Caco-2 (cell line): Measurements from ENCODE around the gene FARS2. TPM values are rescaled to one million over a fixed set of nuclear protein-coding genes. Genes with fewer than 3 reads are reported as not detected.

Source experiments
- BruUV-seq: library from RNA; stranded (reverse); fragments of 400-500 nt; replicated peaks from 2 replicates; lab custom pipeline; 2021; lab: Mats Ljungman, UMichigan
- CTCF ChIA-PET: fragments of 300-600 bp; sonication (Branson Sonifier 250); formaldehyde crosslinking; loops from one replicate; lab custom pipeline; 2022; ENCODE audit warnings: antibody characterized with exemption; lab: Charles Lee
- POLR2A ChIA-PET: fragments of 300-600 bp; sonication (Branson Sonifier 250); formaldehyde crosslinking; loops from one replicate; lab custom pipeline; 2022; ENCODE audit warnings: antibody characterized with exemption; lab: Charles Lee
- DNase-seq, 2 experiments: peaks; one replicate each; pipeline versions ENCODE4 v3.0.0 to v3.0.0-alpha.2; 2020 to 2022
- H3K27me3 ChIP-seq: replicated peaks from 2 replicates; pipeline ENCODE4 v1.6.0; 2011; ENCODE audit warnings: low read length; ENCODE audit not compliant: control insufficient read depth, insufficient read depth
- H3K36me3 ChIP-seq: 2 replicates; pipeline ENCODE4 v1.5.1; 2011; ENCODE audit warnings: low read length; ENCODE audit not compliant: control insufficient read depth, insufficient read depth
- H3K4me1 ChIP-seq: fragments of 250-450 bp; sonication (Bioruptor Pico); 2 replicates; pipeline ENCODE4 v1.5.1; 2020; ENCODE audit warnings: mild to moderate bottlenecking
- H3K4me3 ChIP-seq: 2 replicates; pipeline ENCODE4 v1.5.1; 2011; ENCODE audit warnings: low read depth, mild to moderate bottlenecking, control low read depth, low read length
- H3K9me3 ChIP-seq: fragments of 250-450 bp; sonication (Bioruptor Pico); 2 replicates; pipeline ENCODE4 v1.5.1; 2020; ENCODE audit warnings: mild to moderate bottlenecking, moderate library complexity
- H3K27ac Mint-ChIP-seq: one replicate; pipeline ENCODE4 v1.8.0; 2022; ENCODE audit warnings: mixed read lengths; ENCODE audit not compliant: unreplicated experiment
- H3K27me3 Mint-ChIP-seq: one replicate; pipeline ENCODE4 v1.8.0; 2022; ENCODE audit warnings: mixed read lengths; ENCODE audit not compliant: insufficient read depth, unreplicated experiment
- H3K36me3 Mint-ChIP-seq: one replicate; pipeline ENCODE4 v1.8.0; 2022; ENCODE audit warnings: mild to moderate bottlenecking, mixed read lengths; ENCODE audit not compliant: insufficient read depth, unreplicated experiment
- H3K4me1 Mint-ChIP-seq: one replicate; pipeline ENCODE4 v1.8.0; 2022; ENCODE audit warnings: low read depth, mixed read lengths; ENCODE audit not compliant: unreplicated experiment
- H3K4me3 Mint-ChIP-seq: one replicate; pipeline ENCODE4 v1.8.0; 2022; ENCODE audit warnings: mild to moderate bottlenecking, moderate library complexity, mixed read lengths; ENCODE audit not compliant: unreplicated experiment
- H3K9me3 Mint-ChIP-seq: one replicate; pipeline ENCODE4 v1.8.0; 2022; ENCODE audit warnings: mixed read lengths; ENCODE audit not compliant: unreplicated experiment
- CTCF ChIP-seq, 2 experiments: fragments of 200-600 bp in 1 of 2; IDR thresholded peaks; 1 replicate in 1 of 2; 2 replicates in 1 of 2; pipeline versions ENCODE4 v1.5.1 to v1.8.0; 2011 to 2022; ENCODE audit warnings: antibody characterized with exemption in 1 of 2, control low read depth in 1 of 2, inconsistent platforms in 1 of 2, low read depth in 1 of 2, low read length in 1 of 2, mild to moderate bottlenecking in 1 of 2, moderate library complexity in 1 of 2; ENCODE audit not compliant: insufficient read depth in 1 of 2, severe bottlenecking in 1 of 2, unreplicated experiment in 1 of 2
- intact Hi-C: fragments of 100-400 bp; cut with micrococcal nuclease; formaldehyde crosslinking; loops from one replicate; pipeline ENCODE4 v1.10.0; 2022; ENCODE audit not compliant: unreplicated experiment
- total RNA-seq: library from RNA; stranded (reverse); gene quantifications from 2 replicates; pipeline ENCODE4 v1.2.3, GENCODE V29; 2022

The FARS2 gene
- total RNA-seq, 1 experiment from 2014 or later, result 15.4 TPM

- Mint-ChIP-seq H3K36me3 (peaks cover 5% of the 10 kb centered on the region), H3K4me1 (no peaks in the 10 kb centered on the region), H3K27ac (no peak overlapping the region), H3K27me3 (no peaks in the 10 kb centered on the region), H3K4me3 (no peak overlapping the region), H3K9me3 (peaks cover 6% of the 10 kb centered on the region)
- no peak for TF ChIP-seq CTCF (IDR thresholded peaks at IDR 0.05; ENCODE audit: insufficient read depth in 1 of 2, low read depth in 1 of 2, low read length in 1 of 2, severe bottlenecking in 1 of 2, unreplicated experiment in 1 of 2)
- BruUV-seq, result no TSS peak
- Histone ChIP-seq H3K36me3 (no peaks in the 10 kb centered on the region), H3K4me3 (no peak overlapping the region), H3K27me3 (no peaks in the 10 kb centered on the region), H3K4me1 (no peaks in the 10 kb centered on the region), H3K9me3 (no peaks in the 10 kb centered on the region)
- ChIA-PET POLR2A (no interaction called here), CTCF (no interaction called here)
- no peak for DNase-seq
- intact Hi-C loops, result no loop called here
Measured at GRCh38 chr6:5626727-5627426, 365.6 kb downstream of the FARS2 start.

- Histone ChIP-seq H3K9me3 (no peaks in the 10 kb centered on the region), H3K4me3 (no peak overlapping the region), H3K4me1 (no peaks in the 10 kb centered on the region), H3K27me3 (no peaks in the 10 kb centered on the region), H3K36me3 (no peaks in the 10 kb centered on the region)
- TF ChIP-seq CTCF (IDR thresholded peaks at IDR 0.05; ENCODE audit: insufficient read depth in 1 of 2, low read depth in 1 of 2, low read length in 1 of 2, severe bottlenecking in 1 of 2, unreplicated experiment in 1 of 2), result no peak
- DNase-seq, result no peak
- H3K4me3 Mint-ChIP-seq, result no peak overlapping the region
- H3K9me3 Mint-ChIP-seq, result no peaks in the 10 kb centered on the region
- H3K27ac Mint-ChIP-seq, result no peak overlapping the region
- no TSS peak for BruUV-seq
- intact Hi-C loops, result no loop called here
- POLR2A ChIA-PET, result no interaction called here
- no peaks in the 10 kb centered on the region for H3K4me1 Mint-ChIP-seq
- no peaks in the 10 kb centered on the region for H3K27me3 Mint-ChIP-seq
- H3K36me3 Mint-ChIP-seq, result no peaks in the 10 kb centered on the region
- CTCF ChIA-PET, result no interaction called here
Measured at GRCh38 chr6:5630636-5631035, 369.3 kb downstream of the FARS2 start.

- Histone ChIP-seq H3K4me3 (no peak overlapping the region), H3K9me3 (no peaks in the 10 kb centered on the region), H3K36me3 (no peaks in the 10 kb centered on the region), H3K4me1 (no peaks in the 10 kb centered on the region), H3K27me3 (no peaks in the 10 kb centered on the region)
- ChIA-PET CTCF (no interaction called here), POLR2A (no interaction called here)
- Mint-ChIP-seq H3K9me3 (no peaks in the 10 kb centered on the region), H3K4me3 (no peak overlapping the region), H3K4me1 (no peaks in the 10 kb centered on the region), H3K36me3 (no peaks in the 10 kb centered on the region), H3K27ac (no peak overlapping the region), H3K27me3 (no peaks in the 10 kb centered on the region)
- intact Hi-C loops, result no loop called here
- no TSS peak for BruUV-seq
- no peak for DNase-seq
- no peak for TF ChIP-seq CTCF (IDR thresholded peaks at IDR 0.05; ENCODE audit: insufficient read depth in 1 of 2, low read depth in 1 of 2, low read length in 1 of 2, severe bottlenecking in 1 of 2, unreplicated experiment in 1 of 2)
Measured at GRCh38 chr6:5632348-5632935, 371.1 kb downstream of the FARS2 start.
